Transverse colon (tissue), 4 donors: Measurements from ENCODE around the gene KRT8. TPM values are rescaled to one million over a fixed set of nuclear protein-coding genes. Genes with fewer than 3 reads are reported as not detected.

Experiments used
- DNase-seq: peaks from one replicate; pipeline ENCODE4 v3.0.0-alpha.2; 2019
- H3K27ac ChIP-seq, 4 donors: fragments of 200-600 bp; sonication (generic); 2 replicates each; pipeline ENCODE4 v1.5.1; 2016 to 2018; ENCODE audit warnings: inconsistent platforms in 4 of 4
- H3K27me3 ChIP-seq: fragments of 200-600 bp; sonication (generic); 2 replicates; pipeline ENCODE4 v1.5.1; 2017; ENCODE audit warnings: inconsistent platforms
- H3K36me3 ChIP-seq, 4 donors: fragments of 200-600 bp; sonication (generic); 2 replicates each; pipeline ENCODE4 v1.5.1; 2017 to 2019; ENCODE audit warnings: inconsistent platforms in 4 of 4
- H3K4me1 ChIP-seq, 4 donors: fragments of 200-600 bp; sonication (generic); 2 replicates each; pipeline ENCODE4 v1.5.1; 2017 to 2020; ENCODE audit warnings: inconsistent platforms in 4 of 4
- H3K4me3 ChIP-seq, 4 donors: fragments of 200-600 bp; sonication (generic); 1 replicate in 1 of 4; 2 replicates in 3 of 4; pipeline versions ENCODE4 v1.5.1 to v1.6.1; 2017 to 2019; ENCODE audit warnings: inconsistent platforms in 4 of 4
- H3K9me3 ChIP-seq, 2 donors: fragments of 200-600 bp; sonication (generic); 2 replicates each; pipeline ENCODE4 v1.5.1; 2017 to 2019; ENCODE audit warnings: inconsistent platforms in 2 of 2
- CTCF ChIP-seq, 5 experiments: fragments of 200-600 bp in 3 of 5; fragments of 450-650 bp in 2 of 5; sonication (generic) in 3 of 5; IDR thresholded peaks; 1 replicate in 2 of 5; 2 replicates in 3 of 5; pipeline ENCODE4 v1.5.1; 2016 to 2017; ENCODE audit warnings: antibody characterized with exemption in 5 of 5, inconsistent platforms in 3 of 5, mild to moderate bottlenecking in 2 of 5, moderate library complexity in 1 of 5
- EP300 ChIP-seq: sonication (generic); formaldehyde crosslinking; IDR thresholded peaks from one replicate; pipeline ENCODE4 v1.6.1; 2017; ENCODE audit warnings: antibody characterized with exemption, low read depth
- POLR2A ChIP-seq: fragments of 450-650 bp; IDR thresholded peaks from one replicate; pipeline ENCODE4 v1.6.1; 2016; ENCODE audit warnings: antibody characterized with exemption, mild to moderate bottlenecking, moderate library complexity
- POLR2AphosphoS5 ChIP-seq, 3 donors: sonication (generic); formaldehyde crosslinking; IDR thresholded peaks; one replicate each; pipeline ENCODE4 v1.6.1; 2016; ENCODE audit warnings: antibody characterized with exemption in 3 of 3
- WGBS, 2 donors: methylation state at CpG; one replicate each; pipeline ENCODE4 v1.1.5; 2018; ENCODE audit warnings: low coverage in 1 of 2; 5-methylcytosine and 5-hydroxymethylcytosine counted together
- in situ Hi-C, 4 donors: fragments of 200-750 bp; cut with MboI; loops; one replicate each; pipeline versions ENCODE4 v1.15.0 to v1.15.1; 2017; ENCODE audit warnings: low sequenced_read_pairs in 3 of 4, low pct_ligation_motif_present in 1 of 4, low pct_unique_long_range_greater_than_20kb in 1 of 4
- intact Hi-C: fragments of 100-400 bp; cut with DNase I; formaldehyde crosslinking; loops from one replicate; pipeline ENCODE4 v1.15.1; 2023; ENCODE audit warnings: low total_unique reads
- total RNA-seq, 4 donors: library from RNA; depleted of rRNA; stranded (reverse); fragments of >200 nt; gene quantifications; one replicate each; pipeline ENCODE4 v1.1.0, GENCODE V29; 2016

The KRT8 gene
- total RNA-seq, 4 donors from 2014 or later: 1,016 to 3,505 (median 2,245) TPM

GRCh38 chr12:52944683-52945388 is 40.0 kb upstream of the KRT8 start:
- in situ Hi-C loops: no loop called here
- H3K27ac ChIP-seq: no peak overlapping the region
- TF ChIP-seq EP300 (no peak), CTCF (IDR thresholded peaks at IDR 0.05) (no peak), POLR2AphosphoS5 (IDR thresholded peaks at IDR 0.05) (no peak), POLR2A (no peak)
- H3K36me3 ChIP-seq: no peaks in the 10 kb centered on the region
- H3K27me3 ChIP-seq: no peaks in the 10 kb centered on the region
- intact Hi-C loops: no loop called here
- peaks cover 8 to 33% (median 10%) of the 10 kb centered on the region in 4 donors for H3K4me1 ChIP-seq
- DNase-seq: no peak
- 84 to 87% methylated on average over 4 to 8 of the region's 8 CpGs for WGBS, 2 donors
- no peaks in the 10 kb centered on the region for H3K9me3 ChIP-seq
- H3K4me3 ChIP-seq: no peak overlapping the region

- H3K36me3 ChIP-seq: no peaks in the 10 kb centered on the region
- peak overlapping the region; percentile 68 to 74 (median 72) for H3K27ac ChIP-seq
- DNase-seq: no peak
- in situ Hi-C loops: no loop called here
- peaks cover 7 to 33% (median 9%) of the 10 kb centered on the region in 4 donors for H3K4me1 ChIP-seq
- no peaks in the 10 kb centered on the region for H3K27me3 ChIP-seq
- TF ChIP-seq EP300: no peak
- TF ChIP-seq POLR2AphosphoS5 (IDR thresholded peaks at IDR 0.05): no peak
- TF ChIP-seq CTCF (IDR thresholded peaks at IDR 0.05): no peak
- no peak for TF ChIP-seq POLR2A
- H3K9me3 ChIP-seq: no peaks in the 10 kb centered on the region
- intact Hi-C loops: no loop called here
- WGBS, 2 donors: 79 to 93% methylated on average over 3 of the region's 3 CpGs
- no peak overlapping the region for H3K4me3 ChIP-seq
These were observed 38.0 kb upstream of the KRT8 start for GRCh38 chr12:52942901-52943181.

- in situ Hi-C loops (no loop called here), intact Hi-C loops (no loop called here)
- Histone ChIP-seq H3K4me1 (peaks cover 7 to 33% (median 9%) of the 10 kb centered on the region in 4 donors), H3K9me3 (no peaks in the 10 kb centered on the region), H3K27ac (peak overlapping the region; percentile 68 to 74 (median 72)), H3K27me3 (no peaks in the 10 kb centered on the region), H3K4me3 (no peak overlapping the region), H3K36me3 (no peaks in the 10 kb centered on the region)
- TF ChIP-seq CTCF (IDR thresholded peaks at IDR 0.05) (no peak), POLR2AphosphoS5 (IDR thresholded peaks at IDR 0.05) (no peak), POLR2A (peak; percentile 26), EP300 (no peak)
- 55 to 59% methylated on average over 7 to 11 of the region's 11 CpGs for WGBS, 2 donors
- DNase-seq: peak; percentile 78
These were observed 37.4 kb upstream of the KRT8 start for GRCh38 chr12:52942066-52942900.

- in situ Hi-C loops (no loop called here), intact Hi-C loops (no loop called here)
- Histone ChIP-seq H3K27me3 (no peaks in the 10 kb centered on the region), H3K4me3 (no peak overlapping the region), H3K4me1 (peaks cover 13 to 37% (median 33%) of the 10 kb centered on the region in 4 donors), H3K9me3 (no peaks in the 10 kb centered on the region), H3K27ac (no peak overlapping the region), H3K36me3 (no peaks in the 10 kb centered on the region)
- TF ChIP-seq POLR2AphosphoS5 (IDR thresholded peaks at IDR 0.05) (no peak), CTCF (IDR thresholded peaks at IDR 0.05) (no peak), POLR2A (no peak), EP300 (no peak)
- DNase-seq: no peak
- WGBS, 2 donors: 63% methylated on average over 1 of the region's 1 CpG; no CpG with 5 or more reads in 1 of the 2 donors
These were observed 24.7 kb upstream of the KRT8 start for GRCh38 chr12:52929538-52929937.
